ENCODE results near the gene ROBO4.
A peak's percentile ranks its signal among the peaks of the same experiment; 100 is the strongest.

The ROBO4 gene

DNA sequence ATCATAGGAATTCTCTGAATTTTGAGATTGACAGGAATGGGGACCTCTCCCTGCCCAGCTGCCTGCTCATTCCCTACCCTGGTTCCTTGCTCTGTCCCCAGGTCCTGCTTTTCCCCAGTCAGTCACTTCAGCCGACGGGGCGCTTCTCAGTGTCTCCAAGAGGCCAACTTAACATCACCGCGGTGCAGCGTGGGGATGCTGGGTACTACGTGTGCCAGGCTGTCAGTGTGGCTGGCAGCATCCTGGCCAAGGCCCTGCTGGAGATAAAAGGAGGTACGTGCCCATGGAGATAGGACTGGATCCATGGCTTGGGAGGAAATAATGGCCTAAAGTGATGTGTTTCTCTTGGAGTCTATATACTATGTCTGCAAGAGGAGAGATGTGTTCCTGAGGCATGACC, 25.4 kb downstream of the ROBO4 start:
- no peak for DNase-seq

DNA sequence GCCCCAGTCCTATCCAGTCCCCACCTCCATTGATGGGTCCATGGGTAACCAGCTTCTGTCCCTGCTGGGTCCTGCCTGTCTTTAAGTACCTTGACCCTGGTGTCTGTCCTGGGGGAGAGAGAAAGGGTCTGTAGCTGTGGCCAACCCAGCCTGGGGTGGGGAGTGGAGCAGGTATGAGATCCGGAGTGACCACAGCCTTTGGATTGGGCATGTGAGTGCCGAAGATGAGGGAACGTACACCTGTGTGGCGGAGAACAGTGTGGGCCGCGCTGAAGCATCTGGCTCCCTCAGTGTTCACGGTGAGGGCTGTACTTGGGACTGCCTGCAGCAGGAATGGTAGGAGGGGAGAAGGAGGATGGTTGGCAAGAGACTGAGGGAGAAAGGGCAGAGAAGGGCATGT, 27.2 kb downstream of the ROBO4 start:
- no peak for DNase-seq

DNA sequence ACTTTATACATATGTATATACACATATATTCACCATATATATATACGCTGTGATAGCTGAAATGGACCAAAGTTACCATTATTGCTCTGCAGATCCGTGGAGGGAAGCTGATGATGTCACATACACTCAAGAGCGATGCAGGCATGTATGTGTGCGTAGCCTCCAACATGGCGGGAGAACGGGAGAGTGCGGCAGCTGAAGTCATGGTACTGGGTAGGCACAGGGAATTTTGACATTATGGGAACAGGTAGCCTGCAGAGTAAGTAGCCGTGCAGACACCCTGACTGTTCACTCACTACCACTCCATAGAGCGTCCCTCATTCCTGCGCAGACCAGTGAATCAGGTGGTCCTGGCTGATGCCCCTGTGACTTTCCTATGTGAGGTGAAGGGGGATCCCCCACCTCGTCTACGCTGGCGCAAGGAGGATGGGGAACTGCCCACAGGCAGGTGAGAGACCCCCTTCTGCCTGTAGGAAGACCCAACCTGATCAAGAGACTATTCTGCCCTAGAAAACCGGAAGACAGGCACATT, 27.7 kb downstream of the ROBO4 start:
- no peak for DNase-seq

DNA sequence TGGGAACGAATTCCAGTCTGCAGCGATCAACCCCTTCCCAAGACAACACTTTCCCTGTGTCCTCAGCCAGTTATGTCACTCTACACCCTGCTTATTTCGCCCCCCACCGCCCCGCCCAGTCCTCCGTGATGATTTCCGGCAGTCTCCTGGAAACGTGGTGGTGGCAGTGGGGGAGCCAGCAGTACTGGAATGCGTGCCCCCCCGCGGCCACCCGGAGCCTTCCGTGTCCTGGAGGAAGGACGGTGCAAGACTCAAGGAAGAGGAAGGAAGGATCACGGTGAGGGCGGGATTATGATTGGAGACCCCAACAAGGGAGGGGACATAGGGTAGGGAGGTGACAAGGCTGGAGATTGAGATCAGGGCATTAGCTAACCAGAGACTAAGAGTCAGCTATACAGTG, 28.3 kb downstream of the ROBO4 start:
- DNase-seq: no peak

DNA sequence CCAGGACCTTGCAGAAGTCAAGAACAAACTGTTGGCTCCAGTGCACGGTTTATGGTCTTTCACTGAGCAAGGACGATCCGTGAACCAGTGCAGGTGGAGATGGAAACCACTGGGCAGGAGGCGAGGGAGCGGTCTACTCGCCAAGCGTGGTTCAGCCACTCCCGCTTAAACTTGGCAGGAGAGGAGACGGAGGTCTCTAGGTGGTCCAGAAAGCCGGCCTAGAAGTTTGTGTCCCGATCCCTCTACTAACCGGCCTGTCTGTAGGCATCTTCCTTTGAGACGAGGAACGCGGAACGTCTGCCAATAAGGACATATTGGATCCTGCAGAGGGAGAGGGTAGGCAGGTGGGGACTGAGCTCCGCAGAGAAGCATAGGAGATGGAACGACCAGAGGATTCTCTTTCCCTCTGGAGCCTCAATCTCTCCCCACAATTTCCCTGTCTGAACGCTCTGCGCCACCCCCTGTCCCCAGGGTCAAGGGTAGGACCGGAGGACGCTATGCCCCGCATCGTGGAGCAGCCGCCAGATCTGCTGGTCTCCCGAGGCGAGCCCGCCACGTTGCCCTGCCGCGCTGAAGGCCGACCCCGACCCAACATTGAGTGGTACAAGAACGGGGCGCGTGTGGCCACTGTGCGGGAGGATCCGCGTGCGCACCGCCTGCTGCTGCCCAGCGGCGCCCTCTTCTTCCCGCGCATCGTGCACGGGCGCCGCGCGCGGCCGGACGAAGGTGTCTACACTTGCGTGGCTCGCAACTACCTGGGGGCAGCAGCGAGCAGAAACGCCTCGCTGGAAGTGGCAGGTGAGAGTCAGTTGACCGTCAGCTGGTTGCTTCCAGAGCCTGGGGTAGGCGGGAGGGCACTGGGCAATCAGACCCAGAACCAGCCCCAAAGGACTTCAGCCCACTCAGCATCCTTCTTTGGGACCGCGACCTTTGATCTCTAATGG, 29.1 kb downstream of the ROBO4 start:
- DNase-seq: peak; percentile 31

DNA sequence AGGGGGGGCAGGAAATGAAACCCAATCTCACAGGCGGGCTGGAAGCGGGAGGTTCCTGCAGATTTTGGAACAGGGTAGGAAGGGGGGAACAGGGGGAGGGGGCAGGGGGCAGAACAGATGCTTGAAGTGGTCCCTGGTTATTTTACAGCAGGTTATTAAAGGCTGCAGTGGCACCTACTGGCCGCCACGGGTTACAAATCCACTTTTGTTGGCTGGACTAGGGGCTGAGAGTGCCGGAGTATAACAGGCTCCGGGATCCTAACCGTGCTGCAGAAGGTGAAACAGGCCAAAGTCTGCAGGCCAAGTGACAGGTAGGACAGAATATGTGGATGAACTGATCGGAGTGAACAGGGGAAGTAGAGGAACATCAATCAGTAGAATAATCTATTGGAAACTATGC, 30.0 kb downstream of the ROBO4 start:
- DNase-seq: peak; percentile 40

DNA sequence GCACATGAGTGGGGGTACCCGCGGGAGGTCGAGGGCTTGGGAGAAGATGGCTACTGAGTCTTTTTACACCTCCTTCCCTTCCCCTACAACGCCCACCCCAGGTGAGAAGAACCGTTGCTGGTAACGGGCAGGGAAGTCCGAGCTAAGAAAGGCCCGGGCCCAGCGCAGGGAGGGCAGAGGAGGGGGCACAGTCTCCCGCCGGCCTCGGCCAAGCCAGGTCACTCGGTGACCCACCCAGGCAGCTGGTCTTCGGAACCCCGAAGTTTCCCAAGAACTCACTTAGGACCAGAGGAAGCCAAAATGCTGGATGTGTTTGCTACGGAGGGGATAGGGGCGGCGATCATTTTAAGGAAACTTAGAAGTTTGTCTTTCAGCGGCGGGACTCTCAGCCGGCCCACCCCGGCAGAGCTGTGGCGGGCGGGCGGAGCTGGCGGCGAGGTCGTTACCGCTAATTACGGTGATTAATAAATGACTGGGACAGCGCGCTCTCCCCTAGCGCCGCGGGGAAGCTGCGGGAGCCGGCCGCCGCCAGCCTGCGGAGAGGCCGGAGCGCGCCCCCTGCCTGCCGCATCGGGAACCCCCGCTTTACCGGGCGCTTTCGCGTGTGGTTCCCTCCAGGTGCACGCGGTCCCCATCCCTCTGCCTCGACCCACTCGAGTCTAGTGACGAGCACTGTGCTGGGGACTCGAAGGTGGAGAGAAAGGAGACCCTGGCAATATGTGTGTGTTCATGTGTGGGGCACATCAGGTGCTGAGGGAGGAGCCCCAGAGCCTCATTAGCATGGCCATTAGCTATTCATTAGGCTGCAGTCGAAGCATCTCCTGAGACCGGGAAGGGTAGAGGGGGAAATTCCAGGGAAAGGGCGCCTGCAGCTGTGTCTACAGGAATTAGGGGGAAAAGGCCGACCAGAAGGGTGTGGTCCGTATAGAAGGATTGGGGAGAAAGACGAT, 31.5 kb downstream of the ROBO4 start:
- DNase-seq: peak; percentile 37

DNA sequence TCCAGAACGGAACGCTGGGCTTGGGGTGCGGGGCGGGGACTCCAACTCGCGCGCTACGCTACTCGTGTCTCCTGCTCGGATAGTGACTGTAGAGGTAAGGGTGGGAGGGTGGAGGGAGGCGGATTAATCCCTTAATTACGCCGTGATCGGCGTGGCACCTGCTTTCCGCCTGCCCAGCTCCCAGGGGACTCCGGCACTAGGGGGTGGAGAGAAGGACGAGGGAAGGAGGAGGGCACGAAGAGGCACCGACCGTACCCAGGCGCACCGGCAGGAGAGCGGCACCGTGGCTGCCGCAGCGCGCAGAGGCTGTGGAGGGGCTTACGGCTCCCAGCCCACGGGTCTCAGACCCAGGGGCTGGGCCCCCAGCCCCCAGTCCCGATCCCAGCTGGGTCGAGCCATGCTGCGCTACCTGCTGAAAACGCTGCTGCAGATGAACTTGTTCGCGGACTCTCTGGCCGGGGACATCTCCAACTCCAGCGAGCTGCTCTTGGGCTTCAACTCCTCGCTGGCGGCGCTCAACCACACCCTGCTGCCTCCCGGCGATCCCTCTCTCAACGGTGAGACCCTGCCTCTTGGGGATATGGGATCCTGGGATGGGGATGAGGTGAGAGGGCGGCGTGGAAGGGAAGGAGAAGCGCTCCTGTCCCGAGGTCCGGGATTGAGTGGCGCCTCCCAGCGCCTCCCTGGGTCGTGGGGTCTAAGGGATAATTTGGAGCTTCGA, 32.3 kb downstream of the ROBO4 start, which contains the start of gene ROBO3:
ROBO3 (plus strand) TSS at position 252 of the 721 bp plus-strand sequence; CDS start at position 398, 146 bp downstream.
- DNase-seq: no peak

DNA sequence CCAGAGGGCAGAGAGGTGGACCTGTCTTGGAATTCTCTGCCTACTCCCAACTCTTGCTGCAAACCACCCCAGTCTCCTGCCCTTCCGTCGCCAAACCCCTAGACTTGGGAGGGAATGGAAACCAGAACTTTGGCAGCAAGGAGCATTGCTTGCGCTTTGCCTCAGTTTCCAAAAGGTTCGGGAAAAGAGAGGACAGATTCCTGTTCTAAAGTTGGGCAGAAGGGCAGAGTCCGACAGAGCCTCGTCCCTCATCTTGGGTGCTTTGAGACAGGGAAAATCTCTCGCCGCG, 32.8 kb downstream of the ROBO4 start:
- DNase-seq: no peak

DNA sequence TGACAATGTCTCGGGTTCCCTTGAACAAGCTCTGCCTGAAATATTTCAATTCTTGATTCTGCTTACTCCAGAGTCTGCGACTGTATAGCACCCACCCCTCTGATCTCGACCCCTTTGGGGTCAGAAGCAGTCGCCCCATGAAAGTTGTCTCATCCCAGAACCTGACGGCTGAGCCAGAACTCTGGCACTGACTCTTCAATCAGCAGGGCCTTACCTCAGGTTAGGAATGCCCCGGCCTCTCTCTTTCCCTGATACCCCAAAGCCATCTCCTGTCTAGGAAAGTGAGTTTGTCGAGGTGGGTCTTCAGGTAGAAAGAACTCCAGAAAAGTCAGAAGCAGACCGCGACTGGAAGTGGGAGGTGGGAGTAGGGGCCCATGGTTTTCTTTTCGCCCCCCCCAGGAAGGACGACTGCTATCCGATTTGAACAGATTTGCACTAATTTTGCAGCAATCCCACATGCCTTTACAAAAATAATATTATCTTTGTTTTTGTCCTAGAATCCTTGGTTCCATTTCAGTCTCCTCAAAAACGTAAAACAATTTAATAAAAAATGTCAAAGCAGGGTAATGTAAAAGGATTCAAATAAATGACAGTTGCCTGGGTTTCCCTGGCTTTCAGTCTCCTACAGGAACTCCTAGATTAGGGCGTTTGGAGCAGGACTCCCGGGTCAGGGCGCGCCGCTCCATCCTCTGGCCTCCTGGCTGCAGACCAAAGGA, 33.3 kb downstream of the ROBO4 start:
- no peak for DNase-seq

DNA sequence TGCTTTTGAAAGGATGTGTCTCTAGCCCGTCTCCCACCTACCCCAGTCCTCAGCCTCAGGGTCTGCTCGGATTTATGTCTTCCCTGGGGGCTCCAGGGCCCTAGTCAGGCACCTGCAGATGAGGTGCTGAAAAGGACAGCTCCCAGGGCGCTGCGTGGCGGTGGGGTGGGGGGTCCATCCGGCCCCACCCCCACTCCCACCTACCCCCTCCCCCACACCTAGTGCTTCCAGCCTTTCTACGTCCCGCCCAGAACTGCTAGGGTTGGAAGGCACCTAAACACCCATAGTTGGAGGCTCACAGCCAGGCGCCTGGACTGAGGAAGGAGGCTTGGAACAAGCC, 33.9 kb downstream of the ROBO4 start:
- no peak for DNase-seq

DNA sequence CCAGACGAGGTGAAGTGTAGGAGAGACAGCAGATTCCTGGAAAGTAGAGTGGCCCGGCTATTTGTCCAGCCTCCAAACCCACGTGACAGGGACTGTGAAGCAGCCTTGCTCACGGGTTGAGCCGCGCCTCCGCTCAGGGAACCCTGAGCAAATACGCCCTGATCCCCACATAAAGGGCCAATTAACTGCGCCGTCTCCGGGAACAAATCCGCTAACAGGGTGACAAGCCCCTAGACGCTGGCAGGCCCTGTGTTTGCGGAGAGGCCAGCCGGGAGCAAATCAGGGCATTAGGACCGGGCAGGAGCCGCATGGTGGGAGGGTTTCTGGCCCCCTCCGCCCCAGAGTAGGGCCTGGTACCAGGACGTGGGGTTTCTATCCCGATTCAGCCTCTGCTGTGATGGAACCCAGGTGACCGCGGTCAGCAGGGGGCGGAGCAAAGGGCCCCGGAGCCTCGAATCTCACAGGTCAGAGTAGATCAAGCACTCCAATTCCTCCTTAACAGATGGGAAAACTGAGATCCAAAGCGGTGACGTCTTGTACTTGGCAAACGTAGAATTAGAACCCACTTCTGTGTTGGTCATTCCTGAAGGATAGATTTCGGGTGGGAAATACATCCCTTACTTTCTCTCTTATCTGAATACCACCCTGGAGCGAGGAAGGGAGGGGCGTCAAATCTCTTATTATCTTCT, 34.4 kb downstream of the ROBO4 start:
- DNase-seq: no peak

DNA sequence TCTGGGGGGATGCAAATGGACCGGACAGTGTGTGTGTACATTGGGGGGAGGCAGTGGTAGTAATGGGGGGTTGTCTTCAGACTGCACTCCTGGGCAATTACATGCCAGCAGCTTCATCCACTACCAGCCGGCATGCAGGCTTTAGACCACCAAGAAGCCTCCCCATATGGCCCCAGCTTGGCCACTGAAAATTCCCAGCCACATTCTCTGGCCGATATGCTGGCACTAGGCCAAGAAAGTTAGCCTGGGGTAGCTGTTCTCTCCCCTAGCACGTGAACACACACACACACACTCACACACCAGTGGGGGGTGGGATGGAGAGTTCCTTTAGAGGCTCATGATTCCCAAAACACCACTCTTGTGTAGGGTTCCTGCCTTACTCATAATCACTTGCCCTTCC, 36.0 kb downstream of the ROBO4 start:
- no peak for DNase-seq

DNA sequence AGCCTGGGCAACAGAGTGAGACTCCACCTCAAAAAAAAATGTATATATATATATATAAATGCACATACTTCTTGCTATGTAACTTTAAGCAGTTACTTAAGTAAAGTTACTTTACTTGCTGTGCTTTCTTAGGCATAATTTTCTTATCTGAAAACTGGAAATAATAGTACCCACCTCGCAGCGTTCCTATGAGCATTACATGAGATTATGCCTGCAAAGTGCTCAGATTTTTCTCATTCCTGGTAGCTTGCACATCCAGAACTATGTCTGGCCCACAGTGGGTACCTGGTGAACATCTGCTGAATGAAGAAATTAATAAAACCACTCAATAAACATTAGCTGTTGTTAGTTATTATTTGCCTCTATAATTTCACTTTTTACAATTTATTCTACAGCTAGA, 38.5 kb downstream of the ROBO4 start:
- no peak for DNase-seq

DNA sequence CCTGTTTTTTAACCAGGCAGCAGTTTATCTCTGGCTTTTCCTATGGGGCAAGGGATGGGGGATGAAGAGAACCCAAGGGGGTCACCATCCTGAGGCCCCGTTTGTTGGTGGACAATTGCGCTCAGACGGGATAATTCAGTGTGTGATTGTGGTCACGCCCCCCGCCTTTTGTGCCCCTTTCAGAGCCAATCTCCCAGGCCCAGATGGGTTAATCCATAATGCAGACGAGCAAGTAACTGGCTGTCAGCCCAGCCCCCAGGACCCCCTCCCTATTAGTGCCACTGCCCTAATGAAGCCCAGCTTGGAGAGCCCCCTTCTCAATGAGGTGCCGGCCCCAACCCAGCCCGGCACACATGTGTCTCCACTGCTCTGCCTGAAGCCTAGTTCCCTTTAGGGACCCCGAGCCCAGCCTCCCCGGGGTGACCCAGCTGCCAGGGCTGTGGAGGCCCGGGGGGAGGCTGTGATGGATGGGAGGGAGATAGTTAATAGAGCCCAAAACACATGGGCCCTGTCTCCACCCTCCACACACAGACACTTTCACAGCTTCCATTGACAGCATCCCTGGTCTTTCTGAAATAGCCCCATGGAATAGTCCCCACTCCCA, 51.5 kb downstream of the ROBO4 start:
- no peak for DNase-seq

DNA sequence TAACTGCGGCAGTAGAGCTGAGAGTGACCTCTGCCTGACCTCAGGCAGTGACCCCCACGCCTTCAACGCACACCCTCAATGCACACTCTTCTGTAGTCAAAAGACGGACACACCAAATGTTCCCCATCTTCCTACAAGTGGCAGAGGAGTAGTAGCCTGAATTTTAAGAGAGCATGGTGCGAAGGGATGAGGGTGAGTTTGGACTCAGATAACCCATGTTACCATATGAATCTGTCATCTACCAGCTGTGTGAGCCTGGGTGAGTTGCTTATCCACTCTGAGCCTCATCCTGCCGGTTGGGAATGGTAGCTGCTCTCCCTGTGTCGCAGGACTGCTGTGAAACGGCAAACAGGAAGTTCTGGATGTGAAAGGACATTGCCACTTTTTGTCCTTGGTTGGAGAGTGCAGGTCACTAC, 53.0 kb downstream of the ROBO4 start:
- no peak for DNase-seq

DNA sequence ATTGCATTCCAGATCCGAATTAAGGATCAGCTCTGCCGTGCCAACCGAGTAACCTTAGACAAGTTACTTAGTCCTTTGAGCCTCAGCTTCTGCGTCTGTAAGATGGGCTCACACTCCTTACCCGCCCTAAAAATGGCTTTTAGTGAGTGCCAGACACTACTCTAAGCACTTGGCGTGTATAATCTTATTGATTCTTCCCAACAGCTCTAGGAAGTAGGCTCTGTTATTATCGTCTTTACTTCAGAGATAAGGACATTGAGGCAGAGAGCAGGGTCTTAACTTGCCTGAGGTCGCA, 54.1 kb downstream of the ROBO4 start:
- no peak for DNase-seq

DNA sequence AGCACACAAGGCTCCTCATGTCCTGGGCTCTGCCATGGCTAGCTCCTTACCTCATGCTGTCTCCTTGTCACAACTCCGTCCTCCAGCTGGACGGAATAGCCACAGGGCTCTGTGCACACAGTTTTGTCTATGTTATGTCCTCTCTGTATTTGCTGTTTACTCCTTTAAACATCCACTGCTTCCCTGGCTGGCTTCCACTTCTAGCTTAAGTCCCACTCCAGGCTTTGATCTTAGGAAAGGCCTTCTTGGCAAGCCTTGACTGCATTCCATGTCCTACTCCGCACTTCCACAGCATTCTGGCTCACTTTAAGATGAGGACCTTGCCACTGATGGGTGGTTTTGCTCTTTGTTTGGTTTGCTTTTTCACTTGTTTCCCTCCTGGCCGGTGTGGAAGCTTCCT, 55.4 kb downstream of the ROBO4 start:
- DNase-seq: no peak

DNA sequence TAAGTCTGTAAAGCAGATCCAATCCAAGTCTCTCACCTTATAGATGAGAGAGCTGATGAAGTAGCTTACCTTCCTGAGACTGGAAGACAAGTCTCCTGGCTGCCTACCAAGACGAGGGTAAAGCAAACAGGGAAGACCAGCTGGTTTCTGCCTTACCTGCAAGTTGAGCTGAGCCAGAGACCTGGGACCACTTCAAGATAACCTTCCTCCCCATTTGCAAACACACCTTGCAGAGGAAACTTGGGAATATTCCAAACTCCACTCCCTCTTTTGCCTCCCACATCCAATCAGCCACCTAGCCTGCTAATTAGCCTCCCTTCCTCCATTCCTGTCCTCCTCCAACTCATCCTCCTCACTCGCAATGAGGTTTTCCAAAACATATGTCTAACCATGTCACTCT, 55.8 kb downstream of the ROBO4 start:
- no peak for DNase-seq

DNA sequence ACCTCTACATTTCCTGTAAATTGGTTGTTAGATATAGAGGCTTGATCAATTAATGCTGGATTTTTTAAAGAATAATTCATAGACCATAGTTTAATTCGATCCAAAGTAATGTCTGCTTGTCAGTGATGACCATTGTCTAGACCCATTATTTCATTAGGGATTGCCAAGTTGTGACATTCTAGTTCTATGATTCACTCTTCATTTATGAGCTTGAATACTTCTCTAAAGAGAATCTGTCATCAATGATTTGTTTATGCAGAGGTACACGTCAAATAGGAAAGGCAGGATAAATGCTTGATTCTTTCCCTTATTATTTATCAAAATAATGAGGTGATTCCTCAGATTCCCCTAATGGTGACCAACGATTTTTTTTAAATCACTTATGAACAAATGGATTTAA, 56.5 kb downstream of the ROBO4 start:
- DNase-seq: no peak

DNA sequence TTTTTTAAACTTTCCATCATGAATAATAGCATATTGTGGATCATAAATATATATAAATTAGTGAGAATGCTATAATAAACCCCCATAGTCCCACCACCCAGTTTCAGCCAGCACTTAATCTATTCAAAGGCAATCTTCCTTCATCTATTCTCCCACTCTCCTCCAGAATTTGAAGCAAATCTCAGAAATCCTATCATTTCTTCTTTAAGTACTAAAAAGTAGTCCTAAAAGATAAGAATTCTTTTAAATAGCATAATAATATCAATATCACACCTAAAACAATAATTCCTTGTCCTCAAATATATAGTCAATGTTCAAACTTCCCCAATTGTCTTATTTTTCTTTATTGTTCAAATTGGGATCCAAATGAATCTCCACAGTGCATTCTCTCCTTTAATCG, 57.0 kb downstream of the ROBO4 start:
- DNase-seq: no peak
